SK-N-SH treated with all-trans-retinoic acid at 6 μM for 48 hours (cell line): ENCODE measurements around the gene TMEM131L.

Source experiments
- ARNTL ChIP-seq: fragments of 450-650 bp; formaldehyde crosslinking; IDR thresholded peaks from 2 replicates; pipeline ENCODE4 v1.5.0; 2020; ENCODE audit warnings: low read depth, mild to moderate bottlenecking, moderate library complexity, borderline replicate concordance
- OSR1 ChIP-seq: fragments of 250-450 bp; sonication (Bioruptor Pico); IDR thresholded peaks from 2 replicates; pipeline ENCODE4 v1.8.0; 2022; ENCODE audit warnings: moderate library complexity, mild to moderate bottlenecking, inconsistent platforms
- PPARA ChIP-seq: fragments of 250-450 bp; sonication (Bioruptor Pico); IDR thresholded peaks from 2 replicates; pipeline ENCODE4 v1.5.0; 2020; ENCODE audit warnings: mild to moderate bottlenecking, borderline replicate concordance
- RARB ChIP-seq: fragments of 250-450 bp; sonication (Bioruptor Pico); IDR thresholded peaks from 2 replicates; pipeline ENCODE4 v1.8.0; 2021; ENCODE audit warnings: mild to moderate bottlenecking, moderate library complexity
- SNAI2 ChIP-seq: fragments of 250-450 bp; sonication (Bioruptor Pico); IDR thresholded peaks from 2 replicates; pipeline ENCODE4 v1.5.0; 2020; ENCODE audit warnings: mild to moderate bottlenecking, moderate library complexity
- ZFP30 ChIP-seq: fragments of 450-650 bp; formaldehyde crosslinking; IDR thresholded peaks from 2 replicates; pipeline ENCODE4 v1.5.0; 2022; ENCODE audit warnings: mild to moderate bottlenecking, moderate library complexity
- ZNF8 ChIP-seq: fragments of 450-650 bp; formaldehyde crosslinking; IDR thresholded peaks from 2 replicates; pipeline ENCODE4 v1.5.0; 2020; ENCODE audit warnings: mild to moderate bottlenecking, moderate library complexity
- TF ChIP-seq, protein P1 (sequence below): fragments of 250-450 bp; sonication (Bioruptor Pico); IDR thresholded peaks from 2 replicates; pipeline ENCODE4 v1.8.0; 2020; ENCODE audit warnings: mild to moderate bottlenecking, moderate library complexity, borderline replicate concordance

DNA sequence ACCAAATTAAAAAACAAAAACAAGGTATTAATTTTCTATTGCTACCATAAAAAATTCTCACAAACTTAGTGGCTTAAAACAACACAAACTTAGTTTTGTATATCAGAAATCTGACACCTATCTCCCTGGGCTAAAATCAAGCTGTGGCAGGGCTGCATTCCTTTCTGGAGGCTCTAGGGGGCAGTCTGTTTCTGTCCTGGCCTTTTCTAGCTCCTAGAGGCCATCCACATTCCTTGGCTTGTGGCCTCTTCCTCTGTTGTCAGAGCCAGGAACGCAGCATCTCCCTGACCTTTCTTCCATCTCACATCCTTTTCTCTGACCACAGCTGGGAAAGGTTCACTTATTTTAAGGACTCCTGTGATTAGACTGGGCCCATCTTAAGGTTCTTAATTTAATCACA lies 179.0 kb downstream of the TMEM131L start:
- TF ChIP-seq ZFP30 (CRISPR knock-in tag) (no peak), ARNTL (CRISPR knock-in tag) (no peak), OSR1 (no peak), ZNF8 (CRISPR knock-in tag) (no peak), SNAI2 (CRISPR knock-in tag) (no peak), RARB (no peak), PPARA (no peak)
- TF ChIP-seq, protein P1, sequence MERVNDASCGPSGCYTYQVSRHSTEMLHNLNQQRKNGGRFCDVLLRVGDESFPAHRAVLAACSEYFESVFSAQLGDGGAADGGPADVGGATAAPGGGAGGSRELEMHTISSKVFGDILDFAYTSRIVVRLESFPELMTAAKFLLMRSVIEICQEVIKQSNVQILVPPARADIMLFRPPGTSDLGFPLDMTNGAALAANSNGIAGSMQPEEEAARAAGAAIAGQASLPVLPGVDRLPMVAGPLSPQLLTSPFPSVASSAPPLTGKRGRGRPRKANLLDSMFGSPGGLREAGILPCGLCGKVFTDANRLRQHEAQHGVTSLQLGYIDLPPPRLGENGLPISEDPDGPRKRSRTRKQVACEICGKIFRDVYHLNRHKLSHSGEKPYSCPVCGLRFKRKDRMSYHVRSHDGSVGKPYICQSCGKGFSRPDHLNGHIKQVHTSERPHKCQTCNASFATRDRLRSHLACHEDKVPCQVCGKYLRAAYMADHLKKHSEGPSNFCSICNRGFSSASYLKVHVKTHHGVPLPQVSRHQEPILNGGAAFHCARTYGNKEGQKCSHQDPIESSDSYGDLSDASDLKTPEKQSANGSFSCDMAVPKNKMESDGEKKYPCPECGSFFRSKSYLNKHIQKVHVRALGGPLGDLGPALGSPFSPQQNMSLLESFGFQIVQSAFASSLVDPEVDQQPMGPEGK = no peak
